Tongue (tissue), 2 donors: ENCODE measurements around the gene HSFX4. TPM values are rescaled to one million over a fixed set of nuclear protein-coding genes. Genes with fewer than 3 reads are reported as not detected.
"Not testable (repeated sequence)": the region's sequence is repeated elsewhere in the genome, so short reads cannot be mapped to it uniquely, and the experiment has no call there.

ENCODE experiments used
- DNase-seq: peaks from one replicate; pipeline ENCODE4 v3.0.0-alpha.2; 2015
- total RNA-seq: library from RNA; depleted of rRNA; stranded (reverse); fragments of >200 nt; gene quantifications from one replicate; pipeline ENCODE4 v1.2.3, GENCODE V29; 2014

Gene HSFX4
- total RNA-seq, 1 donor from 2014 or later: not detected

DNA sequence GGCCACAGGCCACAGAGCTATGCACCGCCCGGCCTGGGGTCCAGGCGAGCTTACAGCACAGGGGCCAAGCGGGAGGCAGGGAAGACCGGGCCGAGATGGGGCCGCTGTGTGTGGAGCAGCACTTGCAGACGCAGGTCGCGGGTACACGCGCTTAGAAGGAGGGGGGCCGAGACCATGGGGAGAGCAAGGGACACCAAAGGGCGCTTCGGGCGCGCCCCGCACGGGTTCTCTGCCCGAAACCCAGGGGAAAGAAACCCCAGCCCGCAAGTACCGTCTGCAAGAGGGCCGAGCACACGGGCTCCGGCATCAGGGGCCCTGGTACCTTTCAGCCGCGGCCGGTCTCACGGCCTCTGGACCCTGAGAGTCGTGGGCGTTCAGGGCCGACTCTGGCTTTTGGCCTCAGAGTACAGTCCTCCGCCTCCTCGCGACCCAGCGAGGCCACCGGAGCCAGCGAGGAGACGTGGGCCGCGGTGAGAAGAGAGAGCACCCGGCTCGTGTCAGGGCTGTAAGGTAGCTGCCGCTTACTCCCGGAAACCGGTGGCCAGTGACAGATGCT is 8.6 kb downstream of the HSFX4 start:
- no peak for DNase-seq

- peak; percentile 98 for DNase-seq
Observed at GRCh38 chrX:149938427-149938880, 9.1 kb downstream of the HSFX4 start, which contains the start of gene EOLA2. TSS of gene EOLA2 (minus strand) at chrX:149938491. CDS start at chrX:149933874, 4,617 bp downstream.

DNA sequence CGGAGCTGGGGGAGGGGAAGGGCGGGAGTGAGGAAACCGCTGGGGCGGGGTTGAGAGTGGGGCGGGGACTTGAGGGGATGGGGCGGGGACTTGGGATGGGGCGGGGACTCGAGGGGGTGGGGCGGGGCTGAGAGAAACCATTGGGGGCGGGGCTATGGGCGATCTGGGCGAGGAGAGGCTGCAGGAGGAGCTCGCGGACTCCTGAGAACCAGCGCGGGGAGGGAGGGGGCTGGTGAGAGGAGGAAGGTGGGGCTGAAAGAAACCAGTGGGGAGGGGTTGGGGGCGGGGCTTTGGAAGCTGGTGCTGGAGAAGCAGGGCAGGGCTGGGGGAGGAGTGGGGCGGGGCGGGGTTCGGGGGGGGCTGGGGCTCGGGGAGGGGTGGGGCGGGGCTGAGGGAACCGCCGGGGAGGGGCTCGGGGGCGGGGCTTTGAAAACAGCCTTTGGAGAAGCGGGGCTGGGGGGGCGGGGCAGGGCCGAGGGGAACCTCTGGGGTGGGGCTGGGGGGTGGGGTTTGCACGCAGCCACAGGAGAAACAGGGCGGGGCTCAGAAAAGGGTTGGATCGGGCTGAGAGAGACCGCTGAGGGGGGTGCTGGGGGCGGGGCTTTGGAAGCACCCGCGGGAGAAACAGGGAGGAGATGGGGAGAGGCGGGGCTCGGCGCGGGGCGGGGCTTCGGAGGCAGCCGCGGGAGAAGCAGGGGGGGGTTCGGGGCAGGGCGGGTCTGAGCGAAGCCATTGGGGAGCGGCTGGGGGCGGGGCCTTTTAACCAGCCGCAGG is 9.7 kb downstream of the HSFX4 start:
- DNase-seq: peak; percentile 96

- DNase-seq: no peak
Observed at GRCh38 chrX:149939655-149939904, 10.2 kb downstream of the HSFX4 start.

DNA sequence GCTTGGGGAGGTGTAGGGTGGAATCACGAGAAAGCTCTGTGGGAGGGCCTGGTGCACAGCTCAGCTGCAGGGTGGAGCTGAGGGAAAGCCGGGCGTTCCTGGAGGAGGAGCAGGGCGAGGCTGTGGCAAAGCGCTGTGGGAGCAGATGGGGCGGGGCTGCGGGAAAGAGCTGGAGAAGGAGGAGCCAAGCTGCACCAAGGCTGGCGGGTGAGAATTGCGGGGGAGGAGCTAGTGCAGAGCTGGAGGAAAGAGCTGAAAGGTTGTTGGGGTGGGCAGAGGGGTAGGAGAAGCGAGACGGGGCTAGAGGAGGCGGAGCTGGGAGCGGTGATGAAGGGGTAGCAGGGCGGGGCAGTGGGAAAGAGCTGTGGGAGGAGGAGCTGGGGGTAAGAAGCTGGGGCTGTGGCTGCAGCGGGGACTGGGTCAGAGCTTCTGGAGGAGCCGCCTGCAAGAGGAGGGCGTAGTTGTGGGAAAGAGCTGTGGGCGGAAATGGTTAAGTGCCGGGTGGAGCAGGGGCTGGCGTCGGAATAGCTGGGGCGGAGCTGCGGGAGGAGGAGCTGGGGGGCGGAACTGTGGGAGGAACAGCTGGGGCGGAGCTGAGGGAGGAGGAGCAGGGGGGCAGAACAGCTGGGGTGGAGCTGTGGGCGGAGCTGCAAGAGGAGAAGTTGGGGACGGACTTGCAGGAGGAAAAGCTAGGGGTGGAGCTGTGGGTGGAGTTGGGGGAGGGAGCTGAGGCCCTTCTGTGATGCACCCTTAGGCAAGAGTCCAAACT is 10.7 kb downstream of the HSFX4 start:
- DNase-seq: peak; percentile 97

GRCh38 chrX:149940674-149941024 is 11.3 kb downstream of the HSFX4 start:
- DNase-seq: not testable (repeated sequence)

- not testable (repeated sequence) for DNase-seq
Observed at GRCh38 chrX:149945087-149945670, 15.8 kb downstream of the HSFX4 start.

DNA sequence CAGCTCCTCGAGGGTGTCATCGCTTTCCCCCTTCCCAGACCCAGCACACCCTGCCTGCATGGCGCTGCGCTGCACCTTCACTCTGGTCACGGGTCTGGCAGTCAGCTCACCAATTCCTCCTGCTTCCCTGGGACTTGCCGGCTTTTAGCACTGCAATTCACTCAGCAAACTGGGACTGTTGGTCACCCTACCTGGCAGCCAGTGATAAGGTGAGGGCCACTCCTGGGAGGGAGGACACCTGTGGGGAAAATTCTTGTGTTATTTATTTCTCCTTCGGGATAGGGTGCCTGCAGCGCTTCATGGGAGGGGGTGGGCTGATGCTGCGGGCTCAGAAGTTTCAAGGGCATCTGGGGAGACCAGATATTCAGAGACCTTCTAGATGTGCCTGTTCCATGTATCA is 16.4 kb downstream of the HSFX4 start:
- DNase-seq: not testable (repeated sequence)

GRCh38 chrX:149946932-149947331 is 17.6 kb downstream of the HSFX4 start:
- DNase-seq: not testable (repeated sequence)

DNA sequence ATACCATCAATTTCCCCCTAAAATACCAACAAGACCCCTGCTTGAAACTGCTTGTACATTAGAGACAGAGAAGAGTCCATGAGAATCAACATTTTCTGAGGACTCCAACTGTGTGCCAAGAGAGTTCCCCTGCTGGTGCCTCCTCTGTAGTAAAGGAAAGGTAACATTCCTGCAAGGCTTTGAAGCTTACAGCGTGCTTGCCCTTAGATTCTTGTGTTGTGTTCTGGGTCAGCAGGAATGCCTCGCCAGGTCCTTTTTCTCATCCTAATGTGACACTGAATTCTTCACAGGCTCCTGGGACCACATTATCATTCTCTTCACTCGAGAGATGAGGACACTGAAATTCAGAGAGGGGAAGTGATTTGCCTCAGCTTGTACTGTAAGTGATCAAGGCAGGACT is 18.6 kb downstream of the HSFX4 start:
- DNase-seq: no peak

GRCh38 chrX:149949743-149950436 is 20.5 kb downstream of the HSFX4 start:
- DNase-seq: no peak

- peak; percentile 48 for DNase-seq
Observed at GRCh38 chrX:149950681-149951080, 21.3 kb downstream of the HSFX4 start.

DNA sequence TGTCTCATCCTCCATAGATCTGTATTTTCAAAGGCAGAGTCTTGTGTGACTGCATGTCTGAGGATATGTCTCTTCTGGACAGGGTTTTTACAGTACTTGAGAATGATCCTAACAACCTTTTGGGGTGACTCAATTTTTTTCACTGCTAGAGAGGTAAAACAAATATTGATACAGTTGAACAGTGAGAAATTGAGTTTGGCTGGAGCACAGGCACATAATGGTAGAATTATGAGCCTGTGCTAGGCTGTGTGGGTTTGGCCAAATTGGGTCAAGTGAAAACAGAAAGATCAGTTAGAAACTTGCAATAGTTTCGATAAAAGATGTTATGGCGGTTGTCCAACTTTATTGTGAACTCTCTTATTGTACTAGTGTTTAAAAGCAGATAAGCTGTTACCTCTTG is 32.2 kb downstream of the HSFX4 start:
- no peak for DNase-seq

DNA sequence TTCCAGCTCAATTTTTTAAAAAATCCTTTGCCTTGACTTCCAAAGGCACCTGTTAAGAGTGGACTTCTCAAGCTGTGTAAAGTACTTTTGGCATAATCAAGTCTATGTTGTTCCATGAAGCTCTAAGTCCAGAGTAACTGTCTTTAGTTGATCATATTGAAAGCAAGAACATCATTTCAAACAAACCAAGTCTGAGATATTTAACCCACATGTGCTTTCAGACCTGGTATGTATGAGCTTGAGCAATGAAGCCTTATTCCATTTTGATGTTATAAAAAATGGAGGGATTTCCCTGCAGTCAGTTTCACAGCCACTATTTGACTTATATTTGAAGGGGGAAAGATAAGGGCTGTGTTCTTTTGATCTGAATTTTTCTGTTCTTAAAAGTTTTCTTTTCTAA is 32.6 kb downstream of the HSFX4 start:
- DNase-seq: no peak

DNA sequence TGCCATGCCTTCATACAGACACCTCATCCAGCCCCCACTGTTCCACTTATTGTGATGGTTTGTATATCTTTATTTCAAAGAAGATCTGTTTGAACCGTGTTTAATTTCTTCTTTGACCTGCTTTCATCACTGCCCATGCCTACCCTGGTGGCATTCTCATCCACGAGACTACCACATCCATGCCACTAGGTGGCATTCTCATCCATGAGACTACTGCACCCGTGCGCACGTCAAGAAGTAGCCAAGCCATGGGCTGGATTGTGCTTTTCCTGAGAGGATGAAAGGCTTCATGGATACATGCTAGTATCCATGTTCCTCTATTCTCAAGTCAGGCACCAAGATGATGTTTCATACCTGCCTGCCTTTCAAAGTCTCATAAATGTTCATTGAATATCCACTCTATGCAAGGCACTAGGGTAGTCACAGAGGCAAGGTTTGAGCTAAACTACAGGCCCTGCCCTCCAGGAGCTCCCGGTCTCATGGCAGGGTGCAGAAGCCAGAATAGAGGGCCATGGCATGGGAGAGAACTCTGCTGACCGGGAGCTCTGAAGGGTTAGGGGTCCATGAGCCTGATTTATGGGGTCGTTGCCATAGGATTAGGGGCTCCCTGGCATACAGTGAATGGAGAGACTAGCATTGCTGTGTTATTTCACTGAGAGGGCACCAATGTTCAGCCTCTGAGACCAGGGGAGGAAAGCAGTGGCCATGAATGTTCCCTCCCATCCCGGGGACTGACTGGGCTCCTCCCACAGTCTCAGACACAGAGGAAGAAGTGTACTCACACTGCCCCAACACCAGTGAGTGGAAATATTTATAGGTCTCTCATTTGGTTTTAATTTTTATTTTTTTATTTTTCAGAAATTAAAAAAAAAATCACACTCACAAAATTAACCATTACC is 33.7 kb downstream of the HSFX4 start:
- DNase-seq: peak; percentile 78

DNA sequence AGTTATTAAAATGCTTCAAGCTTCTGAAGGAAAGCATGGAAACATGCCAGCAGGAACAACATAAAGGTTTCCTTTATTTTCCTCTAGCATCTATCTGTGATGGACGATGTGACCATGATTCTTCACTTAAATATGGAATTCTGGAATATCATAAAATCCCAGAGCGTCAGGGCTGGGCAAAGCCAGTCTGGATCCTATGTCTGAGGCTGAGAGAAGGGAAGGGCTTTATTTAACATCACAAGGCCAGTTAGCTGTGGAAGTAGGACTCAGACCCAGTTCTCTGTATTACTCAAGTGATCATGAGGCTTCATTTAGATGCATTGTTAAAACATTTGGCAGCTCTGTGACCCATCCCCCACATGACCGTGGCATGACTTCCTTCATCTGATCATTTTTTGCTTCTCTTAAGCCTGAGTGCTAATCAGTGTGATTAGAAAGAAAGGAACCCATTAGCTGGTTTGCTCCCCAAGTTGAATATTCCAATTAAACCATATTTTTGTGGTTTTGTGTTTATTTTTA is 49.8 kb downstream of the HSFX4 start:
- no peak for DNase-seq

Other genes starting within 250 kb of the HSFX4 start
- 0.82 TPM for gene MAGEA11, start 217.5 kb upstream of the HSFX4 start, total RNA-seq
- 2.9 TPM for gene HSFX1, start 155.5 kb upstream of the HSFX4 start, total RNA-seq
- gene MAGEA9, start 147.6 kb upstream of the HSFX4 start, total RNA-seq: not detected
- gene MAGEA8, start 48.4 kb upstream of the HSFX4 start, total RNA-seq: not detected
- gene EOLA2, start 8.9 kb downstream of the HSFX4 start, total RNA-seq: 16.0 TPM